ENCODE results near the gene TNRC6A.
A peak's percentile ranks its signal among the peaks of the same experiment; 100 is the strongest.
"Not testable (repeated sequence)": the region's sequence is repeated elsewhere in the genome, so short reads cannot be mapped to it uniquely, and the experiment has no call there.

TNRC6A gene

DNA sequence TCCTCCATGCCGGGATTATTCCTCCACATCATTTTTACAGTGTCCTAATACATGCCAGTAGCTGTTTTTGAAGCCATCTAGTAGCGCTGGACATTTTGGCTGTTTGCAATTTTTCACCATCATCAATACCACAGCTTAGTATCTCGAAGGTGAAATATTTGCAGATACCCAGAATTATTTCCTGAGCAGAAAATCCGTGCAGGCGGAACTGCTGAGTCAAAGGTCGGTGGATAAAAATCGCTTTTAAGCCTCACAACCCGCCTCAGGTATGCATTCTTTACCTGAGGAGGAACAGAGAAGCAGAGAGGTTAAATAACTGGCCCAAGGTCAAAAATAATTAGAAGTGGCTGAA lies 584 bp upstream of the TNRC6A start:
- DNase-seq: no peak

DNA sequence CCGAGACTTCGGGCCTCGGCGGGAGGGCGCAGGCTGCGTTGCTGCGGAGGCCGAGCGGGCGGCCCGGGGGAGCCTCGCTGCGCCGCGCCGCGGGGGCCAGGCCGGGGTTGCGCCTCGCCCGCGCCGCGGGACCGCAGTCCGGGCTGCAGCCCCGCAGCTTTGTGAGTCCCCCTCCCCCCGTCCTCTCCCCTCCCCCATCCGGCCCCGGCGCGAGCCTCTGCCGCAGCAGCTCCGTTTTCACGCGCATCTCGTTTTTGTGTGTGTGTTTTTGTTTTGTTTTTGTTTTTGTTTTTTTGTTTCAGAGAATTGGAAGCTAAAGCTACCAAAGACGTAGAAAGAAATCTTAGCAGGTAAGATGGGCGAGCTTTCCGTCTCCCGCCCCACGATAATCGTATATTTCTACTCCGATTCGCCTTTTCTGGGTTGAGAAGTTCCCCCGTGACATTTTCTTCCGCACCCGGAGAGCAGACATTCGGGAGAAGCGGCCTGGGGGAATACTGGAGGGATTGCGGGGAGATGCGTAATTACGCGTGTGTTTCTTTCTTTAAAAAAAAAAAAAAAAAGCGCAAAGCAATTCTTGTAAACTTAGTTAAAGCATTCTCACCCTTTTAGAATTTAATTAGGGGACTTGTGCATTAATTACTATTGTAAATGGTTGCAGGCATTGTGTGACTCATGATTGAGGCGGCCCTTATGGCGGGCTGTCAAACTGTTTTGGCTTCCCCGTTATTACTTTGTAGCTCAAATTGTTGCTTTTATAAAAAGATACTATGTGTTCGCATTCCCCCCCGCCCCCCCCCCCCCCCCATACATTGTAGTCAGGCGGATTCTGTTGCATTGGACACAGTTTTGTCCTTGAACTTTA lies 732 bp downstream of the TNRC6A start:
- DNase-seq: peak; percentile 35

DNA sequence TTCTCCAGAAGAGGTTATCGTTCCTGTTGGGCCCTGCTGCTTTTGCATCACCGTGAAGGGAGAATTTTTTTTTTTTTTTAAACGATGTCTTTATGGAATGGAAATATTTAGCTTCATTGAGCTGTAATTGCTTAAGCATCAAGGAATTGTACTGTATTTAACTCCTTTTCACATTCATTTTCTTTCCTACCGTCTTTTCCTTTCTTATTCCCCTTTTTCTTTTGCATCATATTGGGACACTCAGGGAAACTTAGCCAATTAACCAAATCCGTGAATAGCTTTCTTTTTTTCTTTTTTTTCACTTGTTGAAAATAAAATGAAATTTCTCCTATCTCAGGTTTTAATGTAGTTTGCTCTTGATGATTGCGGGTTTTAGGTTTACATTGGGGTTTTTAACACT lies 1.5 kb downstream of the TNRC6A start:
- DNase-seq: no peak

DNA sequence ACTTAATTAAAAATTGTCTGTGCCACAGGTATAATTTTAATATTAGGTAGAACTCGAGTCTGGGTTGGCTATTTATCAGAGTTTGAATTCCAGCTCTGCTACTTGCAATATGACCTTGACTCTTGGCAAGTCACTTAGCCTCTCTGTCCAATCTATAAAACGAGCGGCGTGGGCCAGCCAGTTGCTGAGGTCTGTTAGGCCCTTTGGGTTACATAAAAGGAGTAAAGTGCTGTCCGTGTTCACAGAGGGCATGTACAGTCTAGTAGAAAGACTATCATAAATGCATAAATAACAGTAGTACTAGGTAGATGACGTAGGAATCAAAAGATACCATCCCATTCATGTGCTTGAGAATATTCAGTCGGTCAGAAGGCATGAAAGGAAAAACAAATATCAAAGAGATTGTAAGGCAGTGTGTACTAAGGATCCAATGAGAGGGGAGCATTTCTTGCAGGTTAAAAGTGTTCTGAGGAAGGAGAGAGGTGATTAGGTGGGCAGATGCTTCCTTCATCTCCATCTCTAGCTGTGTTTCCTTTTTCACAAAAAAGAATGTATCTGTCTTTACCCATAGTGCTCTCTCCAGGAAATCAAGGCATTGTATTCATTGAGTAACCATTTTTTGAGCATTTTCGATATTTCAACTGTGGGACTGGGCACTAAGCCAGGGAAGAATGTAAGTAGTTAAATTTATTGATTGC lies 2.4 kb downstream of the TNRC6A start:
- no peak for DNase-seq

DNA sequence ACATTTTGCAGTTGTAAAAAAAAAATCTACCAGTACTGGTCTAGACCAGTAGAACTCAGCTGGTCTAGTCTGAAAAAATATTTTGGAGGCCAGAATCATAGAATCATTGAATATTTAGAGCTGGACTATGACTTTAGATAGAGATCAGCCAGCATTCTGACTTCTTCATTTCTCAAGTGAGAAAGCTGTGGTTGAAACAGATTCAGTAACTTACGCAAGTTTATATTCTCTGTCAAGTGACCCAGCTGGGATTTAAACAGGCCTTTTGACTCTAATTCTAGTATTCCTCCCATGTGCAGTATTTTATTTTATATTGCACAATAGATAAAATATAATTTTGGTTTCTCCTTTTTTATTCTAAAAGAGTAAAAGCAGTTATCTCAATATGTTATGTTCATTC lies 4.9 kb downstream of the TNRC6A start:
- DNase-seq: no peak

DNA sequence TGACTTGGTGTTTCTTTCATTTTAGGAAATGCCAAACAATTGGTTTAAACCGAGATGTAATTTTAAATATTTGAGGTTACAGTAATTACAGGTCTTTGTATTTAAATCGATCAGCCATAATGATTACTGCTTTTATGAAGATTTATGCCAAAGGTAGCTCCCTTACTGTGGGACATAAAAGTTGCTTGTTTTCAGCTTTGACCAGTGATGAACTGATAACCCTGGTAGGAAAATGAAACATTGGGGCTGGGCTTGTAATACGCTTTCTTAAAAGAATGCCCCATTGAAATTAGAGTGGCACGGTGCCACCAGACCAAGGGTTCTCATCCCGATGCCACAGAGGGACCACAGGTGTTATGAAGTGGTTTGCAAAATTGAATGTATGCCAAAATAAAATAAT lies 7.3 kb downstream of the TNRC6A start:
- DNase-seq: no peak

DNA sequence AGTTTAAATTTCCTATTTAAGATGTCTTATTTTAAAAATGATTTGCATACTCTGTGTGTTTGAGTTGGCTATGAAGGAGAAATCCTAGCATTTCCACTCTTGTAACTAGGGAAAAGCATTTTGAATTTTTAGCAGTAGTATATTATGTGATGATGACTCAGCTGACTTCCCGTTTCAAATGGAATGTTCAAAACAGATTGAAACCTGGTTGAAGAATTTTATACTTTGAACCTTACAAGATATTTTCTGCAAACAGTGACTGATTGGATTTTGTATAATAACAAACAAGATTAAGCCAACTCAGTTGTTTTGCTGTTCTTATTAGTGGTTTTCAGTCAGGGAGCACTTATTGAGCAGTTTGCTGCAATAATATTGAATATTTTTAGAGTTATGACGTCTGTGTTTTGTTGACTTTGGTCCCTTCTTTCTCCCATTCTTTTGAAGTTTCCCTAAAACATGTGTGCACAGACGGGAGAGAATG lies 8.0 kb downstream of the TNRC6A start:
- DNase-seq: no peak

DNA sequence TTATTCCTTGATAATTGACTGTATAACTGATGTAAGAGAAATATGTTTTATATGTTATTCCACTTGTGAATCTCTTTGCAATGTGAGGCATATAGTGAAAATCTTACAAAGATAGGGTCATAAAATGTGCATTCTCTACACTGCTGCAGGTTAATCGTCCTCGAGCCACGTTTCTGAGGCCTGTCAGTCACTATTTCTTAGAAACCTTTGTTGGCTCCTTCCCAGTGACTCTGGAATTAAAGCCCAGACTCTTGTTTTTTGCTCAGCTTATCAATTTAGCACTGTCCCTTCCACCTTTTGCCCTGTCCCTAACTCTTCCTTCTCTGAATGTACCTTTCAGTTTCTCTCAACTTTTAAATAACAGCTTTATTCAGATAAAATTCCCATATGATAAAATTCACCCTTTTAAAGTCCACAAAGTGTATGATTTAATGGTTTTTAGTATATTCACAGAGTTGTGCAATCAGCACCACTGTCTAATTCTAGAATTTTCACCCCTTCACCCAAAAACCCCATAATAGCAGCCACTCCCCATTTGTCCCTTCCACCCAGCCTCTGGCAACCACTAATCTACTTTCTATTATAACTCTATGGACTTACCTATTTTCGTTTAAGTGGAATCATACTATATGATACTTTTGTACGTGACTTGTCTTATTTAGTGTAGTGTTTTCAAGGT lies 8.6 kb downstream of the TNRC6A start:
- DNase-seq: no peak

DNA sequence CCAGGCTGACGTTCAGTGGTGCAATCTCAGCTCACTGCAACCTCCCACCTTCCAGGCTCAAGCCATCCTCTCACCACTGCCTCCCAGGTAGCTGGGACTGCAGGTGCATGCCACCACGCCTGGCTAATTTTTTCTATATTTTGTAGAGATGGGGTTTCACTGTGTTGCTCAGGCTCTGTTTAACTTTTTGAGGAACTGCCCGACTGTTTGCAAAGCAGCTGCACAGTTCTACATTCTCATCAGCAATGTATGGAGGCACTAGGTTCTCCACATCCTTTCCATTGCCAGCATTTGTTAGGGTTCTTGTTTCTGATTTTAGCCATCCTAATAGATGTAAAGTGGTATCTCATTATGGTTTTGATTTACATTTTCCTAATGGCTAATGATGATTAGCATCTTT lies 9.4 kb downstream of the TNRC6A start:
- no peak for DNase-seq

DNA sequence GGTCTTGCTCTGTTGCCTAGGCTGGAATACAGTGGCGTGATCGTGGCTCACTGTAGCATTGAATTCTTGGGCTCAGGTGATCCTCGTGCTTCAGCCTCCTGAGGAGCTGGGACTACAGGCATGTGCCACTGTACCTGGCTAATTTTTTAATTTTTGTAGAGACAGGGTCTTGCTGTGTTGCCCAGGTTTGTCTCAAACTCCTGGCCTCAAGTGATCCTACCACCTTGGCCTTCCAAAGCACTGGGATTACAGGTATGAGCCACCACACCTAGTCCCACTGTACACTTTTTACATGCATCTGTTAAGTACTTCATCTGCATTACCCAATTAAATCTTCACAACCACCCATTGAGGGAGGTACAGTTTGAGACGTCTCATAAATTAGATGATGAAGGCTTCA lies 12.4 kb downstream of the TNRC6A start:
- DNase-seq: no peak

DNA sequence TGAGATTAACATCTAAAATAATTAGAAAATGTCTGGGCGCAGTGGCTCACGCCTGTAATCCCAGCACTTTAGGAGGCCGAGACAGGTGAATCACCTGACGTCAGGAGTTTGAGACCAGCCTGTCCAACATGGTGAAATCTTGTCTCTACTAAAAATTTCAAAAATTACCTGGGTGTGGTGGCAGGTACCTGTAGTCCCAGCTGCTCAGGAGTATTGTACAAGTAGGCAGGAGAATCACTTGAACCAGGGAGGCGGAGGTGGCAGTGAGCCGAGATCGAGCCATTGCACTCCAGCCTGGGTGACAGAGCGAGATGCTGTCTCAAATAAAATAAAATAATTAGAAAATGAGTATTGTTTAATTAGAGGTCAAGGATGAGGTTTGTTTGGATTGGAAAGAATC lies 13.2 kb downstream of the TNRC6A start:
- not testable (repeated sequence) for DNase-seq

DNA sequence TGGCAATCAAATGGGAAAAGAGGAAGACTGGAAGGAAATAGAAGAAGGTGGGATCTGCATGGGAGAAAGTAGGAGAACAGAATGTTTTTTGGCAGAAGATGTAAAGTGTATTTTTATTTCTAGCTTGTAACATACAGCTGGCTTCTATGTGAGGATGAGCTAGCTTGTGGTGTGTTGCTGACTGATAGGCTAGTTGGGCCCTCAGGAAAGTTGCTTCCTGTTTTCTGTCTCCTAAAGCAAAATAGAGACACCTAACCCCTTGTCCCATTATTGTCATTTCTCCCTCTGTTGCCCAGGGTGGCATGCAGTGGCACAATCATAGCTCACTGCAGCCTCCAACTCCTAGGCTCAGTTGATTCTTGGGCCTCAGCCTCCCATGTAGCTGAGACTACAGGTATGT lies 15.9 kb downstream of the TNRC6A start:
- DNase-seq: no peak

DNA sequence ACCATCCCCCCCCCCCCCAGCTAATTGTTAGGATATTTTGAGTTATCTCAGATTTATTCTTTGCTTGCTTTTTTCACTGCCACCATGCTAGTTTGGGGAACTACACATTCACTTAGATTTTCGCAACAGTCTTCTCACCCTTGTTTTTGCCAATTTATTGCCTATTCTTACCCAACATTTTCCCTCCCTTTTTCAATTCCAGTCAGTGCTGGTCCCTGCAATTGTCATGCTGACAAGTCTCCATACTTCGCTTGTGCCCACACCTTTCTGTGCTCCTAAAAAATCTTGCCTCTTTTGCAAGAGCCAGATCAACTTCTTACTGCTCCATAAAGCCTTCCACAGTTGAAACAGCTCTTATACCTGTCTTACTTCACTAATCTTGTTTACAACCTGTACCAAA lies 16.3 kb downstream of the TNRC6A start:
- DNase-seq: no peak

DNA sequence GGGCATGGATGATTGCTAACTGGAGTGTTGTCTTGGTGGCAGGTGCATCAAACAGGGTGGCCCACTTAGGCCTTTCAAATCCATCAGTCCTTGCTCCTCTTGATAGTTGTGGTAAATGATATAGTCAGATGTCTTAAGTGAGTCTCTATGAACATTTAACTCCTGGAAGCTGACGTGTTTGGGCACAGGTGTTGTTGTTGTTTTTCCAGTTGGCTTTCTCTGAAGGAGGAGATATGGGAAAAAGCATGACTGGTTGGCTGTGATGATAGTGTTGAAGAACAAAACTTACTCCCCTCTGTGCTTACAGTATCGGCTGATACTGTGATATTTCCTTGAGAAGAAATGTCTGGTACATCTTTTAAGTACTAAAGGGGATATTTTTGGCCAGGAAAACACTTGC lies 18.0 kb downstream of the TNRC6A start:
- no peak for DNase-seq

DNA sequence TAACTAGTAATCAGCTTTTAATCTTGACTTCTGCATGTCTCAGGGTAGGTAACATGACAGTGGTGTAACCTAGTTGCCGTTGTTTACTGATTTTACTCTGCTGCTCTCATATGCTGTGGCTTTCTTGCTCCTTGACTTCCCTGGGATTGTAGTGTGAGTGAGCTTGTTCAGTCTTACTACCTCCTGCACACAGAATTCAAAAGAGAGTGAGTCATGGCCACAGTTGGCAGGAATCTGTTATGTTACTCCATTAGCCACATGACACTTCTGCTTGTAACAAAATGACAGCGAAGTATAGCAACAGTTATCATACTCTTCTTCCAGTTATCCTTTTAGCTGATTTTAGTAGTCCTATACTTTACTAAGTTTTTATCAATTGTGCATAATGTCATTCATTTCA lies 18.8 kb downstream of the TNRC6A start:
- peak; percentile 47 for DNase-seq

DNA sequence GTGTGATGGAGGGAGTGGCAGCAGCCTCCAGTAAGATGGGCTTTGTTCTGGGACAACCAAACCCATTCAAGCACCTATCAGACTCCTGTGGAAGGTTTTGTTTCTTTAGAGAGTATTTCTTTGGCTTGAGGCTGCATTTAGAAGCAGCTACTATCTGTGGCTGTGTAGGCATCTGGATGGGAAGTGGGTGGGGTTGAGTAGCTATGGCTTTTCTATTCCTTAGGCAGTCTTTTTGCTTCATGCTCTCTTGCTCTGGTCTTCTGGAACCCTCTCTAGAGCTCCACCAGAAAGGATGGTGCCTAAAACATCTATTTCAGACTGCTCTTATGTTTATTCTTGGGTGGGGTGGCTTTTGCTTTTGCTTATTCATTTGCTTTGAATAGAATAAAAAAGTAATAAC lies 19.9 kb downstream of the TNRC6A start:
- DNase-seq: no peak

DNA sequence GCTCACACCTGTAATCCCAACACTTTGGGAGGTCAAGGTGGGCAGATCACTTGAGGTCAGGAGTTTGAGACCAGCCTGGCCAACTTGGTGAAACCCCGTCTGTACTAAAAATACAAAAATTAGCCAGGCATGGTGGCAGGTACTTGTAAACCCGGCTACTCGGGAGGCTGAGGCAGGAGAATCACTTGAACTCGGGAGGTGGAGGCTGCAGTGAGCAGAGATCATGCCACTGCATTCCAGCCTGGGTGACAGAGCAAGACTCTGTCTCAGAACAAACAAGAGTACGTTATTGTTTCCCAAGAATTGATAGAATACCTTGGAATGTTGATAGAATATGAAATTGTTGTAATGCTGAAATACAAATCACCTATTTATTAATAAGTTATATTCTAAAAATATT lies 20.4 kb downstream of the TNRC6A start:
- DNase-seq: not testable (repeated sequence)

DNA sequence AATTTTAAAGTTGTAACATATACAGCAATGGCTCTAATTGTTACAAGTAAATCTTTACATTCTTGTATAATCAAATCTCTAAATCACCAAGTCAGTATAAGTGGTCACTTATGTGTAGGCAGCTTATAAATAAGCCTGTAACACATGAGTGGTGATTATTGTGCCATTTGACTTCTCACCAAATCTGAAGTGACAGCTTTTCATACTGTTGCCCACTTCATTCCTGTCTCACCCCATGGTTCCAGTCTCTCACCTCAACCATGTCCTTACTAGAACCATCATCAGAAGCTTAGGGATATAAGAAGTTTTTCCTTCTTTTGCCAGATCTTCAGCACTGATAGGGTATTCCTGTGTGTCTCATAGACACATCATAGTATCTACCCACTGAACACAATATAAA lies 23.5 kb downstream of the TNRC6A start:
- DNase-seq: no peak

DNA sequence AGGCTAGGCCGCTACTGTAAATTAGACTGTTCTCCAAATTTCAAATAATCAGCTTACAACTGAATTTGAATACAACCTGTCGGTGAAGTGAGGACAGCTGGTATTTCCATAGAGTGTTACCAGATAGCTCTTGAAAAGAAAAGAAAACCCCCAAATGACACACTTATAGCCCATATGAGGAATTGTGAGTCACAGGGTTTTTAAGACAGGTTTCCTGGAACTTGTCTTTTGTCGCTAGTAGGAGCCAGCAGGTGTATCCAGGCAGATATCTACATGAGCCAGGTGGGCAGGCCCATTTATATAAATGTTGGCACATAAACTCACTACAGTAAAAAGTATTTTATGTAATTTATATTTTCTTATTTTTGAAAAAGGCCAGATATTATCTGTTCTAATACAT lies 24.0 kb downstream of the TNRC6A start:
- no peak for DNase-seq

DNA sequence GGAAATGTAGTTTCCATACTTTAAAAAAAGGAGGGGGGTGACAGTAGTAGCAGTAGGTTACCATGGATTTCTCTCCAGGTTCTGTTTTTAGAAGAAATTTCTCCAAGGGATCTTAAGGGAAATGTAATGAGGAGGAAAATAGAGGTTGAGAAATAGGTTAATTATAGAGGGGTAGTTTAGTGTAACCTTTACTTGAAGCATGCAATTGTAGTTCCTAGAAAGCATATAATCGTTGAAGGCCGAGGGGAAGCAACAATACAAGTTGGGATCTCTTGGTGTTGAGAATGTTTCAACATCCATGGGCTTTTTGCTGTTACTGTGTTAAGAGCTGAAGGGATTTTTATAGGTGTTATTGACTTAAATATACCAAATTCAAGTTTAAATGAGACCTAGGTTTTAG lies 25.1 kb downstream of the TNRC6A start:
- DNase-seq: no peak

DNA sequence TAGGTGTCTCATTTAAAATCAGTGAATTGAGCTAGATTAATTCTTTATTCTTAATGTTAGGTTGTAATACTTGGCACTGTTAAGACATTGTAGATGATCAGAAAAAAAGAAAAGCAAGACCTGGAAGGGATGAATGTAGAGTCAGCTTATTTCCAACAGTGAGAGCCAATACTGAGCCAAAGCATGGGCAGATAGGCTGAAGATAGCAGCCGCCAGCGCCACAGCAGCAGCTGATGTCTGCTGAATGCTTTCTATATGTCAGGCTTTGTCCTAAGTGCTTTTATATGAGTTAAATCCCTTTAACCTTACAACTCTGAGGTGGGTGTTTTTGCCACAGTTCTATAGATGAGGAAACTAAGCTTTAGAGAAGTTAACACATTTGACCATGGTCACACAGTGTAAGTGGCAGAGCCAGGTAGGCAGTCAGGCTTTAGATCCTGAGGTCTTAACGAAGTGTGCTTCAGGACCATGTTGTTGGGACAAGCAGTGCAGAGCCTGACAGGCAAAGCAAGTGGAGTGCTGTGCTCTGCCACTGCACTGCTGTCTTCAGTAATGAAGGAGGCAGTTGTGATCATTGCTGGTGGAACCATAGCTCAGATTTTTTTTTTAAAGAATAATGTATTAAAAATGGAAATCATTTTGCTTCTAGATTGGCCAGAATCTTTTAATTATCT lies 25.9 kb downstream of the TNRC6A start:
- DNase-seq: no peak

DNA sequence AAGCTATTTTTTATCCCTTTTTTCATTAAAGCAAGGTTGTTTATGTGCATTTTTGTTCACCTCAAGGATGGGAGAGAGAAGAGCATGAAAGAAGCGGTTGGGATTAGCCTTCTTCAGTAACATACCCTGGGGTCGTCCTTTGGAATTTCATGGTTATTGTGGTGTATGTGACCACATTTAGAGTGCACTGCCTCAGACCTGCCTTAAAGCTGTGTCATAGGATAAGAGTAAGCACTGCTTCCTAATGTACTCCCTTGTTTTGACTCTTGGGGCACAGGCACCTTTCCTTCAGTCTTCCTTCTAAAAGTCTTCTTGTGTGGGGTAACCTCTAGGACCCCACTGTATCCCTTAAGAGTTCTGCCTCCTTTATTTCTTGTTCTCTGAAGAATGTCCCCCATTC lies 28.9 kb downstream of the TNRC6A start:
- no peak for DNase-seq

DNA sequence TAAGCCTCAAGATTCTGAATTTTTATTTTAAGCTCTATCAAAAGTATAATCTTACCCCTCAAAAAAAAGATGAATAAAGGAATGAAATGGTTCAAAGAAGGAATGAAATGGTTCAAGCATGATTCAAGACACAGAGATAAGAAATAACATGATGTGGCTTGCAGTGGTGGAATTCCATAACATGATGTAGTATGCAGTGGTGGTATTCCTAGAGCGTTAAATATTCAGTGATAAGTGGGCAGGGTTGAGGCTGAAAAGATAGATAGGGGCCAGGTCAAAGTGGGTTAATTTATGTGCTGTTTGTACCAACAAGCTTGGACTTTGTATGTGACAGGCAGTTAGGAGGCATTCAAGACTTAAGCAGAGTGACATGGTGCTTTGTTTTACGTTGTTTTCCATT lies 29.6 kb downstream of the TNRC6A start:
- no peak for DNase-seq
